LNCAP (cell line): ENCODE measurements around the gene PC.

Experiments used
- CTCF ChIP-seq: fragments of 450-650 bp; IDR thresholded peaks from 2 replicates; pipeline ENCODE4 v1.5.1; 2017; ENCODE audit warnings: mild to moderate bottlenecking

Gene PC

GRCh38 chr11:66933531-66933930 is 24.7 kb downstream of the PC start:
- no peak for TF ChIP-seq CTCF

- no peak for TF ChIP-seq CTCF
Measured at GRCh38 chr11:66932543-66932942, 25.6 kb downstream of the PC start.

- TF ChIP-seq CTCF, result no peak
Measured at GRCh38 chr11:66929753-66930152, 28.4 kb downstream of the PC start.

- TF ChIP-seq CTCF, result no peak
Measured at GRCh38 chr11:66924272-66924671, 33.9 kb downstream of the PC start.

GRCh38 chr11:66922551-66922950 is 35.6 kb downstream of the PC start:
- no peak for TF ChIP-seq CTCF

GRCh38 chr11:66920978-66921784 is 37.0 kb downstream of the PC start:
- no peak for TF ChIP-seq CTCF

- no peak for TF ChIP-seq CTCF
Measured at GRCh38 chr11:66919923-66920322, 38.3 kb downstream of the PC start.

- TF ChIP-seq CTCF, result no peak
Measured at GRCh38 chr11:66918741-66919140, 39.4 kb downstream of the PC start.
